HG02642 (cell line): ENCODE results near the gene RPL13A.

Experiments used
- ATAC-seq: cut with Tn5 transposase; IDR thresholded peaks from one replicate; pipeline ENCODE4 v1.9.1; 2021; ENCODE audit warnings: mild to moderate bottlenecking; ENCODE audit not compliant: unreplicated experiment, poor library complexity

The RPL13A gene

GRCh38 chr19:49479975-49480628 lies 7.3 kb upstream of the RPL13A start:
- no peak for ATAC-seq

GRCh38 chr19:49481020-49481683 lies 6.3 kb upstream of the RPL13A start:
- ATAC-seq: no peak

GRCh38 chr19:49486232-49486631 lies 1.2 kb upstream of the RPL13A start:
- ATAC-seq: no peak

- no peak for ATAC-seq
Measured at GRCh38 chr19:49486710-49487276, 615 bp upstream of the RPL13A start.

GRCh38 chr19:49488046-49488862 lies 846 bp downstream of the RPL13A start:
- ATAC-seq: no peak

- no peak for ATAC-seq
Measured at GRCh38 chr19:49488863-49489537, 1.6 kb downstream of the RPL13A start.

GRCh38 chr19:49489601-49490167 lies 2.3 kb downstream of the RPL13A start:
- no peak for ATAC-seq

- ATAC-seq: no peak
Measured at GRCh38 chr19:49490287-49491029, 3.0 kb downstream of the RPL13A start.

- ATAC-seq: no peak
Measured at GRCh38 chr19:49491030-49491803, 3.8 kb downstream of the RPL13A start.

- no peak for ATAC-seq
Measured at GRCh38 chr19:49491804-49492572, 4.6 kb downstream of the RPL13A start.

GRCh38 chr19:49492573-49493405 lies 5.4 kb downstream of the RPL13A start:
- no peak for ATAC-seq

- no peak for ATAC-seq
Measured at GRCh38 chr19:49496574-49497008, 9.2 kb downstream of the RPL13A start.

GRCh38 chr19:49497047-49497788 lies 9.8 kb downstream of the RPL13A start:
- no peak for ATAC-seq

- ATAC-seq: no peak
Measured at GRCh38 chr19:49497789-49498103, 10.3 kb downstream of the RPL13A start.

GRCh38 chr19:49498475-49498874 lies 11.1 kb downstream of the RPL13A start:
- no peak for ATAC-seq

GRCh38 chr19:49499030-49499670 lies 11.7 kb downstream of the RPL13A start:
- no peak for ATAC-seq
